ENCODE data around the gene PAX9. TPM values are rescaled to one million over a fixed set of nuclear protein-coding genes. Genes with fewer than 3 reads are reported as not detected.

Gene PAX9
- total RNA-seq, 2 donors from 2014 or later = 0.25 to 0.77 TPM

DNA sequence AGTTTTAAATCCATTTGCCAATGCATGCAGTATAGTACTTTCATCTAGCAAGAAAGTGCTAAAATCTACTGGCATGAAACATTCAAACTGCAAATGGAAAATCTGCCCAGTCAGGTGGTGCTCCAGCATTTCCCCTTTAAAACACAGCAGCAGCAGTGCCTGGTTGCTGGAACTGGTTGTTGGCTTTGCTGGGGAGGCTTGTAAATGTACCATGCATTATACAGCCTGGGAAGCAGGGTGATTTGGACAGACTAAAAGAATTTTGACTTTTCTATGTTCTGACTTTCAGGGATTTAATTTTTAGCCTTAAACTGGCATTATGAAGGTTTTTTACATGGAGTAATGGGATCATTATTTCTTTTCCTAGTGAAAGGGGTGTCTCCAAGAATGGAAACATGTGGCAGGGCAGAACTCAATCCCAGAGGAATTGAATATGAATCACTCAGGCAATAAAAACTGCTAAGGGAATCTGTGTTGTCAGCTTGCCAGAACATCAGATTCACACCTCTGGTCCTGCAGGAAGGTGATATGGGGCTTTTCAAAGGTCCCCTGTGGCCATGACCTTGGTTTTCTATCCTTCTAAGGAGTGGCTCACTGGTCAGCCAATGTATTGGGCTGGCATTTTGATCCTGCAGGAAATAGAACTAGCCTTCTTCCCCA lies 9.0 kb upstream of the PAX9 start:
- Histone ChIP-seq H3K9me3 (no peaks in the 10 kb centered on the region), H3K27me3 (peaks cover 94% of the 10 kb centered on the region), H3K27ac (no peak overlapping the region), H3K9ac (ENCODE audit: low read depth in 2 of 2, low read length in 2 of 2) (no peak overlapping the region), H3K4me3 (no peak overlapping the region), H3K36me3 (no peaks in the 10 kb centered on the region), H3K4me1 (peaks cover 6% of the 10 kb centered on the region)
- TF ChIP-seq, protein P1, sequence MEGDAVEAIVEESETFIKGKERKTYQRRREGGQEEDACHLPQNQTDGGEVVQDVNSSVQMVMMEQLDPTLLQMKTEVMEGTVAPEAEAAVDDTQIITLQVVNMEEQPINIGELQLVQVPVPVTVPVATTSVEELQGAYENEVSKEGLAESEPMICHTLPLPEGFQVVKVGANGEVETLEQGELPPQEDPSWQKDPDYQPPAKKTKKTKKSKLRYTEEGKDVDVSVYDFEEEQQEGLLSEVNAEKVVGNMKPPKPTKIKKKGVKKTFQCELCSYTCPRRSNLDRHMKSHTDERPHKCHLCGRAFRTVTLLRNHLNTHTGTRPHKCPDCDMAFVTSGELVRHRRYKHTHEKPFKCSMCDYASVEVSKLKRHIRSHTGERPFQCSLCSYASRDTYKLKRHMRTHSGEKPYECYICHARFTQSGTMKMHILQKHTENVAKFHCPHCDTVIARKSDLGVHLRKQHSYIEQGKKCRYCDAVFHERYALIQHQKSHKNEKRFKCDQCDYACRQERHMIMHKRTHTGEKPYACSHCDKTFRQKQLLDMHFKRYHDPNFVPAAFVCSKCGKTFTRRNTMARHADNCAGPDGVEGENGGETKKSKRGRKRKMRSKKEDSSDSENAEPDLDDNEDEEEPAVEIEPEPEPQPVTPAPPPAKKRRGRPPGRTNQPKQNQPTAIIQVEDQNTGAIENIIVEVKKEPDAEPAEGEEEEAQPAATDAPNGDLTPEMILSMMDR (IDR thresholded peaks at IDR 0.05) = no peak
- no peak for DNase-seq
- intact Hi-C loops (cut with DNase I) = loop anchor here (10.0 kb wide), 1 partner anchor 212 kb away; no protein-coding TSS in a partner anchor

DNA sequence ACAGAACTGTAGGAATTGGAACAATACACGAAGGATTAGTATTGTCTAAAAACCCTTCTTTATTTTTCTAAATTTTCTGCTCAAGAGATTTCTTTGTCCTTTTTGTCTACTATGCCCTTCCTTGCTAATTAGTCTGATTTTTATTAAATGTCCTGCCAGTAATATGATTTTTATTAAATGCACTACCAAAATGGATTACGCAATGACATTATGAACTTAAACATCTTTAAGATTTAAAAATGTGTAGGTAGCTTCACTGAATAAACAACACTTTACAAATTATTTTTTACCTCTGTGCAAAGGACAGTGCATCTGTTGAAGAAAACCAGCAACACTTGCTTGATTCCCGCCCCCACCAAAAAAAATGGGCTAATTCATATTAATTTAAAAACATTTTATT lies 8.2 kb upstream of the PAX9 start:
- H3K9ac ChIP-seq (ENCODE audit: low read depth in 2 of 2, low read length in 2 of 2) = no peak overlapping the region

DNA sequence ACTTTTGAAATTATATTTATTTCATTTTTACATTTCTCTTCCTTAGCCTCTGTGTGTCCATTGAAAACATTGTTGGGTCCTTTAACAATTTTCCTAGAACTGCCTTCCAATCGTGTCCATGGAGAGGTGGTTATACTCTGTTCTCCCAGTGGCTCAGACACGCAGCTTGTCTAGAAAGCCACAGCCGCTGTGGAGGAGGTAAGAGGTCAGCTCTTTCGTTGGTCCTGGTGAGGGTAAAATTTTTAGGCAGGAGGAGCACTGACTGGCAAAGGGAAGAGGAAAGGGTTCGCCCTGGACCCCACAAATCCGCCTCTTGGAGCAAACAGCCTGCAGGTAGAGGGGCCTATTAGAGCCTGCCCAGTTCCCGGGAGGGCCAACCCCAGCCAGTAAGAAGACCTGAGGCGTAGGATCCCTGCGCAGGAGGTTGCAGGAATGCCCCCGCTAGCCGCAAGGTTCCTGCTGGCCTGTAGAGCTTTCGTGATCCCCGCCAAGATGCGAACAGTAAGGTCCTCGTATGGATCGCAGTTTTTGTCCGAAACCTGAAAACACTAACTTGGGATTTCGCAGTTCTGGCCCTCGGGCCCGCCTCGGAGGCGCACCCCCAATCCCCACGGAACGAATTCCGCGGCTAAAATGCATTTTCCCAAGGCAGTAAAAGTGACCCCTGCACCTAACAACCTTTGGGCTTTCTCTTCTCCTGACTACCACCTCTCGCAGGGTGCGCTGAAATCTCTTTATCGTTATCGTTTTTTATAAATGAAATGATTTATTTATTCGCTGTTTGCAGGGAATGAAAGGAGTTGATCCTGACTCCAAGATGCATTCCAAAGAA lies 7.5 kb upstream of the PAX9 start:
- Histone ChIP-seq H3K36me3 (no peaks in the 10 kb centered on the region), H3K4me3 (no peak overlapping the region), H3K27me3 (peaks cover 95% of the 10 kb centered on the region), H3K27ac (no peak overlapping the region), H3K9me3 (no peaks in the 10 kb centered on the region), H3K4me1 (peaks cover 6% of the 10 kb centered on the region), H3K9ac (ENCODE audit: low read depth in 2 of 2, low read length in 2 of 2) (no peak overlapping the region)
- TF ChIP-seq, protein P1 (IDR thresholded peaks at IDR 0.05) = no peak
- intact Hi-C loops (cut with DNase I) = loop anchor here (10.0 kb wide), 1 partner anchor 211 kb away; no protein-coding TSS in a partner anchor
- no peak for DNase-seq

More for the DNA sequence above, 8.2 kb upstream of the PAX9 start:
- intact Hi-C loops (cut with DNase I) = loop anchor here (10.0 kb wide), 1 partner anchor 211 kb away; no protein-coding TSS in a partner anchor
- no peaks in the 10 kb centered on the region for H3K36me3 ChIP-seq
- H3K27ac ChIP-seq = no peak overlapping the region
- H3K4me1 ChIP-seq = peaks cover 6% of the 10 kb centered on the region
- no peak overlapping the region for H3K4me3 ChIP-seq
- peaks cover 94% of the 10 kb centered on the region for H3K27me3 ChIP-seq
- no peaks in the 10 kb centered on the region for H3K9me3 ChIP-seq
- TF ChIP-seq, protein P1 (IDR thresholded peaks at IDR 0.05) = no peak
- DNase-seq = no peak

DNA sequence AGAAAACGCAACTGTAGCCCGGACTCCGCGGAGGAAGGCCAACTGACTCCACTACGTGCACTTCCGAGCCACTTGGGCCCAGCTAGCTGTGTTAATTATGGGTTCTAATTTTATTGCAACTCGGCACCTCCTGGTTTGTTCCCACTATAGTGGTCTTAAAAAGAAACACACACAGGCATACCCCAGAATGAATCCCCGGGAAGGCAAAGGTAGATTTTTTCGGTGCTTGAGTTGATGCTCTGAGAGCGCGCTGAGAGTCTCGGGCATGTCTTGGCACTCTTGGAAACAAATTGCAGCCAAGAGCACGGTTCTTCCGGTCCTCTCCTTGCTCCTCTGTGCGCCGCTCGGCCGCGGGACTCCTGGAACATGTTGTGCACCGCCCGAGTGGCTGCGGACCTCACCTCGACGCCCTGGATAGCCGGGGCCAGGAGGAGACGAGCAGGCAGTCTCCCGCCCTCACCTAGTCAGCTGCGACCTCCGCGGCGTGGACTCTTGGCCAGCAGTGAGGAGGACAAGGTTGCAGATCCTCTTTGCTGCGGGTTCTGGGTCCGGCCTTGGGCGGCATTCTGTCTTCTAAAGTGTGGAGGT lies 6.8 kb upstream of the PAX9 start:
- peaks cover 6% of the 10 kb centered on the region for H3K4me1 ChIP-seq
- no peak overlapping the region for H3K9ac ChIP-seq (ENCODE audit: low read depth in 2 of 2, low read length in 2 of 2)
- H3K27ac ChIP-seq = no peak overlapping the region
- peaks cover 95% of the 10 kb centered on the region for H3K27me3 ChIP-seq
- intact Hi-C loops (cut with DNase I) = loop anchor here (10.0 kb wide), 1 partner anchor 210 kb away; no protein-coding TSS in a partner anchor
- H3K36me3 ChIP-seq = no peaks in the 10 kb centered on the region
- no peak overlapping the region for H3K4me3 ChIP-seq
- H3K9me3 ChIP-seq = no peaks in the 10 kb centered on the region
- TF ChIP-seq, protein P1 (IDR thresholded peaks at IDR 0.05) = no peak
- no peak for DNase-seq

DNA sequence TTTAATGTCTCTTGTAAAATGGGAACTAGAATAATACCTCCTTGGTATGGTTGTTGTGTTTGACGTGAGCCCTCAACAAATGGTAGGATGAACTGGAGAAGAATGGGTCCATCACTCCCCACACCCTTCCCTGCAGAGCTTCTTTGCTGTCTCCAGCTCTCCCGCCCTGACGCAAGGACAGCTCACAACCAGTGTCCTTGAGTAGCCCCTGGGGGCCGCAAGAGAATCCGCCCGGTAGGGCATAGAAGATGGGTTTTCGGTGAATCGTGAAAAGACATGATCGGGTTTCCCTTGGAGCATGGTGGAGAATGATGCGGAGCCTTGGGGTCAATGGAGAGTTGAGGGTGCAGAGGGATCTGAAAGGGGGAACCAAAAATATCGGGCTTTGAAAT lies 6.1 kb upstream of the PAX9 start:
- H3K4me3 ChIP-seq = no peak overlapping the region
- H3K9me3 ChIP-seq = no peaks in the 10 kb centered on the region
- H3K27me3 ChIP-seq = peaks cover 95% of the 10 kb centered on the region
- H3K9ac ChIP-seq (ENCODE audit: low read depth in 2 of 2, low read length in 2 of 2) = no peak overlapping the region
- intact Hi-C loops (cut with DNase I) = loop anchor here (10.0 kb wide), 1 partner anchor 209 kb away; no protein-coding TSS in a partner anchor
- no peaks in the 10 kb centered on the region for H3K36me3 ChIP-seq
- H3K4me1 ChIP-seq = peaks cover 6% of the 10 kb centered on the region
- no peak overlapping the region for H3K27ac ChIP-seq
- no peak for DNase-seq
- TF ChIP-seq, protein P1 (IDR thresholded peaks at IDR 0.05) = no peak
